Activated naive CD8-positive, alpha-beta T cell treated with anti-CD3 and anti-CD28 coated beads, Interleukin-2, amount 10 ng/mL, durations not matched to agents 7 days and 5 days (primary cell): ENCODE measurements around the gene C14orf180. TPM values are rescaled to one million over a fixed set of nuclear protein-coding genes. Genes with fewer than 3 reads are reported as not detected.
"Not testable (repeated sequence)": the region's sequence is repeated elsewhere in the genome, so short reads cannot be mapped to it uniquely, and the experiment has no call there.

ENCODE experiments used
- ATAC-seq: fragments of 150-1000 bp; cut with Tn5 transposase; one replicate; pipeline ENCODE4 v1.10.0; 2021; ENCODE audit warnings: low read depth, moderate library complexity
- POLR2A ChIA-PET: fragments of 350-600 bp; sonication (Branson Sonifier 250); formaldehyde crosslinking; loops from one replicate; lab custom pipeline; 2021; ENCODE audit warnings: antibody characterized with exemption; lab: Charles Lee
- DNase-seq: peaks from one replicate; pipeline ENCODE4 v3.0.0; 2021
- H3K27ac Mint-ChIP-seq: one replicate; pipeline ENCODE4 v1.8.0; 2022; ENCODE audit warnings: mild to moderate bottlenecking, mixed read lengths
- H3K27me3 Mint-ChIP-seq: one replicate; pipeline ENCODE4 v1.8.0; 2022; ENCODE audit warnings: mild to moderate bottlenecking, moderate library complexity, mixed read lengths
- H3K36me3 Mint-ChIP-seq: one replicate; pipeline ENCODE4 v1.8.0; 2021; ENCODE audit warnings: mild to moderate bottlenecking, mixed read lengths
- H3K4me1 Mint-ChIP-seq: one replicate; pipeline ENCODE4 v1.8.0; 2021; ENCODE audit warnings: mixed read lengths
- H3K4me3 Mint-ChIP-seq: one replicate; pipeline ENCODE4 v1.8.0; 2022; ENCODE audit warnings: mild to moderate bottlenecking, moderate library complexity, mixed read lengths
- H3K9me3 Mint-ChIP-seq: one replicate; pipeline ENCODE4 v1.8.0; 2021; ENCODE audit warnings: mixed read lengths
- total RNA-seq, 2 experiments: library from RNA; stranded (reverse); gene quantifications; one replicate each; pipeline ENCODE4 v1.2.3, GENCODE V29; 2021

The C14orf180 gene
- total RNA-seq, 2 experiments from 2014 or later: not detected

DNA sequence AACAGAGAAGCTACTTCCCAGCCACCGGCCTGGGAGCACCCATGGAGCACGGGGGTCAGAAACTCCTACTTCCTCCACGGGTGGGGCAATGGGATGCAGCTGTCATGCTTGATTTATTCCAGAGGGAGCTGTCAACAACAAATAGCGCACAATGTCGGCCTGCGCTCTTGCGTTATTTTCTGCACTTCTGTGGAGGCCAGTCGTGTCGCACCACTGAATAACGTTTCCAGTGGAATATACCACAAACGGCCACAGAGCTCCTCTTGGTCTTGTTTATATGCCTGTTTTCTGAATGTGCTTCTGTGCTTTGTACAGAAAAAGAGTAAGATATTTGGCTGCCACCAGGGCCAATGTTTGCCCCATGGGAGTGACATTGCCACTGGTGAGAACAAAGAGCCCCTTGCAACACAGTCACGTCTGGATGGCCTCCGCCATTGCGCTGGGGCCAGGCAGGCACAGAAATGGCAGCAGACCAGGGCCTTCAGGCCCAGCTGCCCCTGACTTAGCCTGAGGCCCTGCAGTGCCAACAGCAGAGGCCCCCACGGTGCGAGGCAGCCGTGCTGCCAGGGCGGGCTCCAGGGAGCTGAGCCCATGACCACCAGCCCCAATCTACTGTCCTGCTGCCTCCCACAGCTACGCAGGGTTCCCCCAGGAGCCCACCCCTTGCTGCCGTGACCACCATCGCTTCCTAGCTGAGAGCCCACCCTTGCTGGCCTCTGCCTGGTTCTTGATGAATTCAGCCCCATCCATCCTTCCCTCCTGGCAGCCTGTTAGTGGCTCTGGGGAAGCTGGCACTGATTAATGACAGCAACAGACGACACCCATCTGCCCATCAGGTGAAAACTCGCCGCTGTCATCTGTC is 53.9 kb downstream of the C14orf180 start:
- H3K9me3 Mint-ChIP-seq: peaks cover 3% of the 10 kb centered on the region
- H3K27ac Mint-ChIP-seq: no peak overlapping the region
- H3K36me3 Mint-ChIP-seq: no peaks in the 10 kb centered on the region
- DNase-seq: no peak
- POLR2A ChIA-PET: no interaction called here
- H3K4me3 Mint-ChIP-seq: no peak overlapping the region
- peaks cover 13% of the 10 kb centered on the region for H3K27me3 Mint-ChIP-seq
- H3K4me1 Mint-ChIP-seq: no peaks in the 10 kb centered on the region
- ATAC-seq: no peak

DNA sequence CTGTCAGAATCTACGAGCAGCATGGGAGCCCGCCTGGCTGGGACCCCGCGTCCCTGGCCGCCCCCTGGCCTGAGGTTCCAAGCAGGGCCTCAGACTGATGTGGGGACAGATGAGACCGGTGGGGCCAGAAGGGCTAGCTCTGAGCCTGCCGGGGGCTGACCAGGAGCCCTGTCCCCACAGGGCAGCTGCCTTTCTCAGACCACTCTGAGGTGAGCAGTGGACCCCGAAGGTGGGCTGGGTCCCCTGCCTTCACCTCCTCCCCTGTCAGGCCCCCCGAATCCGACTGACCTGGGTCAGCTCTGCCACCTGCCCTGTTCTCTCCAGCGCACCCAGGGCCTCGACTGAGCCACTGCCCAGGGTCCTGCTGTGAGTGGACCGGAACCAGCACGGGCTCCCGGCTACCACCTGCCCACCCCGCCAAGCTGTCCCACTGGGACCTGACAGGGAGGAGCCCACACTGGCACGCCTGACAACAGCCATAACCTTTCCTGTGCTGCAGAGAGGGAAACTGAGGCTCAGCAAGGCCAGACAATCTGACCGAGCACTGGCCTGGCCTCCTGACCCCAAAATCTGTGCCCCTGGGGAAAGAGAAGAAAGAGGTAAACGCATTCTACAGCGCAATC is 54.7 kb downstream of the C14orf180 start:
- DNase-seq (no peak), ATAC-seq (no peak)
- no peaks in the 10 kb centered on the region for H3K9me3 Mint-ChIP-seq
- POLR2A ChIA-PET: no interaction called here
- H3K36me3 Mint-ChIP-seq: no peaks in the 10 kb centered on the region
- peaks cover 16% of the 10 kb centered on the region for H3K27me3 Mint-ChIP-seq
- no peak overlapping the region for H3K4me3 Mint-ChIP-seq
- H3K4me1 Mint-ChIP-seq: no peaks in the 10 kb centered on the region
- no peak overlapping the region for H3K27ac Mint-ChIP-seq

DNA sequence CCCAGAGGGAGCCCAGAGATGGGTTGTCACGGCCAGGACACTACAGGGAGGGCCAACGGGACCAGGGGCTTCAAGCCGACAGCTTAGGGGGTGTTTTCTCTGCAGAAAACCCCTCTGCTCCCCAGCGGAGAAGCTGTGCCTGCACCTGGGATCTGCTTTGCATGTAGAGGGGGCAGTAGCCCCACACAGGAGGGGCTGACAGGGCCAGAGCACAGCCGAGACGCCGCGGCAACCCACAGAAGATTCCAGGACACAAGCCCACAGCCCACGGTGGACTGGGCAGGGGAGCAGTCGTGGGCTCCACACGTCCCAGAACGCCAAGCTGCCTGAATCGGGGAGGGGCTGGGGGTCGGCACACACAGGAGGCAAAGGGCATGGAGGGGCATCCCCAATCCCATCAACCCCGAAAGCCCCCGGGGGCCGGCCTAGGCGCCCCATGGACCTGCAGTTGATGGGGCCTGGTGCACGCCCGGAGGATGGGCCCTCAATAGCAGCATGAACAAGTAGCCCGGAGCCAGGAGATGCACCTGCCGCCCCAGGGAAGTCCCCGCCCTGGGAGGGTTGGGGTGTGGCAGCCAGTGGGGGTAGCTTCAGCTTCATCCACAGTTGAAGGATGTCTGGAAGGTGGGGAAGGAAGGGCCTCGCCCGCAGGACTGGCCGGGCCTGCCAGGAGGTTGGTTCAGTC is 55.5 kb downstream of the C14orf180 start:
- H3K4me3 Mint-ChIP-seq: no peak overlapping the region
- DNase-seq (no peak), ATAC-seq (no peak)
- POLR2A ChIA-PET: no interaction called here
- no peaks in the 10 kb centered on the region for H3K9me3 Mint-ChIP-seq
- H3K27ac Mint-ChIP-seq: no peak overlapping the region
- peaks cover 14% of the 10 kb centered on the region for H3K27me3 Mint-ChIP-seq
- no peaks in the 10 kb centered on the region for H3K36me3 Mint-ChIP-seq
- no peaks in the 10 kb centered on the region for H3K4me1 Mint-ChIP-seq

- H3K4me1 Mint-ChIP-seq: no peaks in the 10 kb centered on the region
- no peak overlapping the region for H3K27ac Mint-ChIP-seq
- no peaks in the 10 kb centered on the region for H3K9me3 Mint-ChIP-seq
- H3K27me3 Mint-ChIP-seq: peaks cover 14% of the 10 kb centered on the region
- POLR2A ChIA-PET: no interaction called here
- ATAC-seq: no peak
- DNase-seq: no peak
- no peak overlapping the region for H3K4me3 Mint-ChIP-seq
- H3K36me3 Mint-ChIP-seq: no peaks in the 10 kb centered on the region
Observed at GRCh38 chr14:104635717-104636116, 56.2 kb downstream of the C14orf180 start.

- Mint-ChIP-seq H3K27ac (no peak overlapping the region), H3K4me1 (no peaks in the 10 kb centered on the region), H3K36me3 (no peaks in the 10 kb centered on the region), H3K27me3 (peaks cover 14% of the 10 kb centered on the region), H3K9me3 (no peaks in the 10 kb centered on the region), H3K4me3 (no peak overlapping the region)
- ATAC-seq (no peak), DNase-seq (no peak)
- POLR2A ChIA-PET: no interaction called here
Observed at GRCh38 chr14:104636131-104636530, 56.6 kb downstream of the C14orf180 start.

DNA sequence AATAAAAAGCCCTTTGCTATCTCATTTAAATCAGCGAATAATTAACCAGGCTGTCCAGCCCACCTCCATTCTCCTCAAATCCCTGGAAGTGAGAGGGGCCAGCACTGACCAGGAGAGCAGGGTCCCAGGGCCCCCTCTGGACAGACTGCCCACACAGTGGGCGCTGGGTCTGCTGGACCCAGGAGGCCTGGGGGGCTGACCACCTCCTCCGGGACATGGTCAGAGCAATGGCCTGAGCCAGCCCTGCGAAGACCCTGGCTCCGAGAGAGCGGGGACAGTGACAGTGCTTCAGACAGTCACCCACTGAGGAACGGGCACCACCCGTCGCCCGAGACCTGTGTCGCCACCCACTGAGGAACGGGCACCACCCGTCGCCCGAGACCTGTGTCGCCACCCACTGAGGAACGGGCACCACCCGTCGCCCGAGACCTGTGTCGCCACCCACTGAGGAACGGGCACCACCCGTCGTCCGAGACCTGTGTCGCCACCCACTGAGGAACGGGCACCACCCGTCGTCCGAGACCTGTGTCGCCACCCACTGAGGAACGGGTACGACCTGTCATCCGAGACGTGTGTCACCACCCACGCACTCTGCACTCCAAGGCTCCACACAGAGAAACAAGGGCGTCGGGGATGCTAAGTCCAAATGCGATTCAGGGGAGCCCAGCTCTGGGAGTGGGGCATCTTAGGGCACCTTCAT is 57.4 kb downstream of the C14orf180 start:
- H3K4me1 Mint-ChIP-seq, ATAC-seq, H3K27me3 Mint-ChIP-seq, DNase-seq, H3K27ac Mint-ChIP-seq, H3K9me3 Mint-ChIP-seq, POLR2A ChIA-PET, H3K4me3 Mint-ChIP-seq, H3K36me3 Mint-ChIP-seq: not testable (repeated sequence)

DNA sequence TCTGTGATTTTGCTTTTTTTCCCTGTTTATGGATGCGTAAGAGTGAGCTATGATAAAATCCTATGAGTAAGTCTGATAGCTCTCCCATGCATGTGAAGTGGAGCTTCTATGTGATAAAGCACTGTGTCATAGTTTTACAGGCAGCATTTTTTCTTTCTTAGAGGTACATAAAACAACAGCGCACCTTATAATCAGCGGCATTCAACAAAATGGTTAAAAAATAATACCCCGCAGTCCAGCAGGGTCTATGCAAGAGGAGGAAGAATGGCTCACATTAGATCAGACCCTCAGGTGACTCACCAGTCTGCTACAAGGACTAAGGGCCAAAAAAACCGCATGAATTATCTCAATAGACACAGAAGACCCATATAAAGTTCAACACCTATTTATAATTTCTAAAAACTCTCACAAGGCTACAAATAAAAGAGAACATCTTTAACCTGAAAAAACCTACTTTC is 58.0 kb downstream of the C14orf180 start:
- POLR2A ChIA-PET: no interaction called here
- Mint-ChIP-seq H3K4me3 (no peak overlapping the region), H3K4me1 (peaks cover 2% of the 10 kb centered on the region), H3K27me3 (peaks cover 8% of the 10 kb centered on the region), H3K27ac (no peak overlapping the region), H3K36me3 (no peaks in the 10 kb centered on the region), H3K9me3 (no peaks in the 10 kb centered on the region)
- ATAC-seq (no peak), DNase-seq (no peak)

DNA sequence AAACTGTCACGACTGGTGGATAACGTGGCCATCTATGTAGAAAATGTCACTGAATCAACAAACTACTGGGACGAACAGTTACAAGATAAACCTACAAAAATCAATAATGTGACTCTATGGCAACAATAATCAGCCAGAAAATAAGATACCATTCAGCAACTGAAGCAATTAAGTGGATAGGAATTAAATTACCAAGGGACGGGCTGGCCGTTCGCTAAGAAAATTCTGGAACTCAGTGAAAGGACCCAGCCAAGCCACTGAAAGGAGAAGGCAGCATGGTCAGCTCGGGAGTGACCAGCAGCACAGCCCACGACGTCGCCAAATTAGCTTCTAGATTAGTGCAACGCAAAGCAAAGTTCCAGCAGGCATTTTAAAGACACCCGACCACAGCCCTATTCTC is 58.6 kb downstream of the C14orf180 start:
- POLR2A ChIA-PET: no interaction called here
- peaks cover 8% of the 10 kb centered on the region for H3K27me3 Mint-ChIP-seq

GRCh38 chr14:104638927-104639450 is 59.4 kb downstream of the C14orf180 start:
- Mint-ChIP-seq H3K4me3 (no peak overlapping the region), H3K4me1 (peaks cover 2% of the 10 kb centered on the region), H3K27me3 (peaks cover 13% of the 10 kb centered on the region), H3K9me3 (no peaks in the 10 kb centered on the region), H3K27ac (no peak overlapping the region), H3K36me3 (no peaks in the 10 kb centered on the region)
- POLR2A ChIA-PET: no interaction called here
- ATAC-seq: no peak
- no peak for DNase-seq

More for the DNA sequence above, 58.6 kb downstream of the C14orf180 start:
- DNase-seq (no peak), ATAC-seq (no peak)
- Mint-ChIP-seq H3K9me3 (no peaks in the 10 kb centered on the region), H3K27ac (no peak overlapping the region), H3K4me3 (no peak overlapping the region), H3K36me3 (no peaks in the 10 kb centered on the region), H3K4me1 (peaks cover 2% of the 10 kb centered on the region)

- no peak overlapping the region for H3K4me3 Mint-ChIP-seq
- ATAC-seq: no peak
- POLR2A ChIA-PET: no interaction called here
Observed at GRCh38 chr14:104639471-104639870, 59.9 kb downstream of the C14orf180 start.

More at GRCh38 chr14:104639471-104639870, 59.9 kb downstream of the C14orf180 start:
- Mint-ChIP-seq H3K4me1 (peaks cover 2% of the 10 kb centered on the region), H3K27ac (no peak overlapping the region), H3K36me3 (no peaks in the 10 kb centered on the region), H3K9me3 (no peaks in the 10 kb centered on the region), H3K27me3 (peaks cover 13% of the 10 kb centered on the region)
- DNase-seq: no peak
